ENCODE data around the gene ANKRD31. TPM values are rescaled to one million over a fixed set of nuclear protein-coding genes. Genes with fewer than 3 reads are reported as not detected.

ANKRD31 gene
- total and polyA plus RNA-seq, 11 donors = 0.04 to 0.17 (median 0.09) TPM; not detected in 5

GRCh38 chr5:75281716-75282465 is 45.2 kb upstream of the ANKRD31 start:
- Histone ChIP-seq H3K9me3 (no peaks in the 10 kb centered on the region), H3K4me3 (no peak overlapping the region), H3K27ac (no peak overlapping the region), H3K36me3 (no peaks in the 10 kb centered on the region), H3K27me3 (peaks cover 0 to 8% (median 0%) of the 10 kb centered on the region in 9 donors), H3K4me1 (no peaks in the 10 kb centered on the region)
- 72 to 85% (median 79%) methylated on average over 4 of the region's 4 CpGs for WGBS, 4 donors
- no peak for ATAC-seq
- no peak for TF ChIP-seq CTCF (IDR thresholded peaks at IDR 0.05)
- no peak for TF ChIP-seq POLR2A (IDR thresholded peaks at IDR 0.05)
- intact Hi-C loops (cut with DNase I) = no loop called here
- DNase-seq = no peak

GRCh38 chr5:75279321-75279720 is 42.6 kb upstream of the ANKRD31 start:
- DNase-seq (no peak), ATAC-seq (no peak)
- intact Hi-C loops (cut with DNase I) = no loop called here
- H3K36me3 ChIP-seq = no peaks in the 10 kb centered on the region
- no peak overlapping the region for H3K4me3 ChIP-seq
- no peak overlapping the region for H3K27ac ChIP-seq
- no peaks in the 10 kb centered on the region for H3K9me3 ChIP-seq
- H3K4me1 ChIP-seq = no peaks in the 10 kb centered on the region
- H3K27me3 ChIP-seq = peaks cover 0 to 8% (median 0%) of the 10 kb centered on the region in 9 donors
- WGBS, 4 donors = 67 to 80% (median 71%) methylated on average over 1 of the region's 1 CpG
- TF ChIP-seq CTCF (IDR thresholded peaks at IDR 0.05) (no peak), POLR2A (IDR thresholded peaks at IDR 0.05) (no peak)

- TF ChIP-seq POLR2A (IDR thresholded peaks at IDR 0.05) (no peak), CTCF (IDR thresholded peaks at IDR 0.05) (no peak)
- no peak for DNase-seq
- intact Hi-C loops (cut with DNase I) = no loop called here
- Histone ChIP-seq H3K27ac (no peak overlapping the region), H3K36me3 (no peaks in the 10 kb centered on the region), H3K9me3 (no peaks in the 10 kb centered on the region), H3K4me1 (no peaks in the 10 kb centered on the region), H3K4me3 (no peak overlapping the region), H3K27me3 (no peaks in the 10 kb centered on the region)
- no peak for ATAC-seq
- WGBS, 4 donors = 70 to 84% (median 79%) methylated on average over 4 of the region's 4 CpGs
These were observed 40.8 kb upstream of the ANKRD31 start for GRCh38 chr5:75277463-75277862.

- intact Hi-C loops (cut with DNase I) = no loop called here
- no peak for ATAC-seq
- Histone ChIP-seq H3K4me1 (no peaks in the 10 kb centered on the region), H3K27ac (no peak overlapping the region), H3K36me3 (no peaks in the 10 kb centered on the region), H3K9me3 (no peaks in the 10 kb centered on the region), H3K4me3 (no peak overlapping the region), H3K27me3 (no peaks in the 10 kb centered on the region)
- DNase-seq = no peak
- TF ChIP-seq POLR2A (IDR thresholded peaks at IDR 0.05) (no peak), CTCF (IDR thresholded peaks at IDR 0.05) (no peak)
- 45 to 61% (median 55%) methylated on average over 3 of the region's 3 CpGs for WGBS, 4 donors
These were observed 39.1 kb upstream of the ANKRD31 start for GRCh38 chr5:75275756-75276155.
